Measurements from ENCODE around the gene OR51Q1. TPM values are rescaled to one million over a fixed set of nuclear protein-coding genes. Genes with fewer than 3 reads are reported as not detected.
A peak's percentile ranks its signal among the peaks of the same experiment; 100 is the strongest.

OR51Q1 gene
- total and polyA plus RNA-seq, 2 of the 13 experiments (the other 11 are each of a cell fraction or from before 2014, with no cell fraction given), result not detected

GRCh38 chr11:5380740-5381342 is 41.1 kb upstream of the OR51Q1 start:
- ATAC-seq, result peak; percentile 95
- Histone ChIP-seq H3K9ac (ENCODE audit: insufficient read depth, low read depth, low read length) (no peak overlapping the region), H3K9me3 (ENCODE audit: low read length) (no peaks in the 10 kb centered on the region), H3K27me3 (ENCODE audit: control insufficient read depth in 1 of 2, insufficient read depth in 2 of 2, low read length in 2 of 2) (no peaks in the 10 kb centered on the region), H3K79me2 (ENCODE audit: insufficient read depth, low read length) (no peaks in the 10 kb centered on the region), H4K20me1 (ENCODE audit: insufficient read depth, low read length) (0 out of 2 replicates have a peak, but pooled peaks cover under 1% of the 10 kb centered on the region), H3K36me3 (replicated peaks in 1 of 2; ENCODE audit: control insufficient read depth in 1 of 2, insufficient read depth in 2 of 2, low read length in 2 of 2) (no peaks in the 10 kb centered on the region), H3K27ac (ENCODE audit: extremely low read length, insufficient read depth, low read length) (no peak overlapping the region), H3K4me2 (ENCODE audit: low read depth, low read length) (no peak overlapping the region), H3K4me3 (replicated peaks in 1 of 3; ENCODE audit: insufficient read depth in 1 of 3, low read depth in 2 of 3, low read length in 3 of 3) (no peak overlapping the region), H3K4me1 (ENCODE audit: insufficient read depth, low read length) (no peaks in the 10 kb centered on the region), H2AFZ (ENCODE audit: low read length) (no peak overlapping the region)
- 57% methylated on average over 4 of the region's 4 CpGs for WGBS (ENCODE audit: low lambda C conversion rate)
- FAIRE-seq, result peak; percentile 64
- ChIA-PET POLR2A (no interaction called here), CTCF (ENCODE audit: low intra/inter-chr PET ratio, low total read pairs) (interaction anchor here (0.9 to 2.2 kb wide), 4 partner anchors 176 to 755 kb away, joined by 3 to 21 read pairs (median 11); no protein-coding TSS in a partner anchor)
- TF ChIP-seq RAD21 (CRISPR knock-in tag; IDR thresholded peaks at IDR 0.05), result peak; percentile 44; the same call in 1 of the 2 replicates
- TF ChIP-seq KLF11 (CRISPR knock-in tag; IDR thresholded peaks at IDR 0.05), result no peak
- no peak for TF ChIP-seq AHDC1 (CRISPR knock-in tag; IDR thresholded peaks at IDR 0.05; ENCODE audit: borderline replicate concordance)
- peak; percentile 80 for TF ChIP-seq CTCF (CRISPR knock-in tag; IDR thresholded peaks at IDR 0.05)
- no peak for TF ChIP-seq ZSCAN9 (CRISPR knock-in tag; IDR thresholded peaks at IDR 0.05; ENCODE audit: borderline replicate concordance)
- TF ChIP-seq TMF1 (CRISPR knock-in tag; IDR thresholded peaks at IDR 0.05; ENCODE audit: low read depth), result no peak
- no peak for TF ChIP-seq NCOA1 (CRISPR knock-in tag; IDR thresholded peaks at IDR 0.05)
- no peak for TF ChIP-seq MEIS1 (CRISPR knock-in tag; IDR thresholded peaks at IDR 0.05; ENCODE audit: borderline replicate concordance)
- peak; percentile 81 for TF ChIP-seq SMC3 (IDR thresholded peaks at IDR 0.05; ENCODE audit: low read length)
- peak; percentile 74 for TF ChIP-seq STAG1 (CRISPR knock-in tag; IDR thresholded peaks at IDR 0.05)
- TF ChIP-seq ZNF569 (CRISPR knock-in tag; IDR thresholded peaks at IDR 0.05; ENCODE audit: borderline replicate concordance), result no peak
- no peak for TF ChIP-seq SP5 (CRISPR knock-in tag; IDR thresholded peaks at IDR 0.05; ENCODE audit: borderline replicate concordance, low read depth)
- TF ChIP-seq AFF4 (CRISPR knock-in tag; IDR thresholded peaks at IDR 0.05), result no peak
- peak; percentile 52 for DNase-seq (ENCODE audit: low spot score)
- in situ Hi-C loops (cut with HindIII; ENCODE audit: extremely low pct_ligation_motif_present, low pct_unique_long_range_greater_than_20kb) (loop anchor here (5.0 to 10.0 kb wide), 2 partner anchors 179 to 256 kb away; partner anchors contain the start of gene OR51V1), intact Hi-C loops (cut with micrococcal nuclease; ENCODE audit: unreplicated experiment) (loop anchor here (1.0 kb wide), 1 partner anchor 176 kb away; no protein-coding TSS in a partner anchor)
- BruUV-seq (replicated peaks), result no TSS peak

Measured in HepG2 (cell line).